ENCODE measurements around the gene KCNG2.

Gene KCNG2

GRCh38 chr18:79823120-79823519, 25.4 kb downstream of the KCNG2 start:
- no peak for DNase-seq

- no peak for DNase-seq
Measured at GRCh38 chr18:79825913-79826312, 28.2 kb downstream of the KCNG2 start.

- no peak for DNase-seq
Measured at GRCh38 chr18:79826966-79827365, 29.2 kb downstream of the KCNG2 start.

GRCh38 chr18:79828258-79828657, 30.5 kb downstream of the KCNG2 start:
- no peak for DNase-seq

DNA sequence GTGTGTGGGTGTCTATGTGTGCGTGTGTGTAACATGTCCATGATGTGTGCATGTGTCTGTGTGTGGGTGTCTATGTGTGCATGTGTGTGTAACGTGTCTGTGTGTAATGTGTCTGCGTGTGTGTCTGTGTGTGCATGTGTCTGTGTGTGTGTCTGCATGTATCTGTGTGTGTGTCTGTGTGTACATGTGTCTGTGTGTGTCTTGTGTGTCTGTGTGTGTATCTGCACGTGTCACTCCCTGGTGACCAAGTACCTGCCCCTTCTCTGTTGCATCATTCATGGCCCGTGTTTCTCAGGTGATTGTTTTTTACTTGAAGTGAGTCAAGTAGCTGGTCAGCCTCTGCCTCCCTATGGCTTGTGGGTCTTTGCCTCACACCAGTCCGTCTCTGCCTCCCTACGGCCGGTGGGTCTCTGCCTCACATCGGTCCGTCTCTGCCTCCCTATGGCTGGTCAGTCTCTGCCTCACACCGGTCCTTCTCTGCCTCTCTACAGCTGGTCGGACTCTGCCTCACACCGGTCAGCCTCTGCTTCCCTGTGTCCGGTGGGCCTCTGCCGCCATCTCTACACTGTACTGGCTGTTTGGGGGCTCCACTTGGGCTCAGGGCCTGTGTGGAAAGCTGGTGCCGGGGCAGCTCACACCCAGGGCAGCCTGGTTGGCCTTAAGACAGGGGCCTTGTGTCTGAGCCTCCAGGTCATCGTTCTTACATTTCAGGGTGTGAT, 31.6 kb downstream of the KCNG2 start:
- DNase-seq, result no peak

GRCh38 chr18:79832169-79832568, 34.4 kb downstream of the KCNG2 start:
- DNase-seq, result no peak

DNA sequence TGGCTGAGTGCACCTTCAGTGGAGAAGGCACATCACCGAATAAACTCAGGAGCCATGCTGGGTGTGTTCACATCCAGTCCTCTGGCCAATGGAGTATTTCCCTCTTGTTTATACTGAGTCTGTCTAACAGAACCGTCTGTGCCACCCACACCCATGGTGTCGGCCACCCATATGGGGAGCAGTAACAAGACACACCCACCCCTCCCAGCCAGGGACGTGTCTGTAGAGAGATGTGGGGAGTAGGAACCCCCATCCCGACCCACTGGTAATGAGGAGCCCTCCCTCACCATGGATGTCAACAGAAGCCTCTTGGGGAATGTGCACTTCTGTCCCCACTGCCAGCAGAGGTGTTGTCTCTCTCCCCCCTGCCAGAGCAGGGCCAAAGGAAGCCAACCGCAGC, 37.1 kb downstream of the KCNG2 start:
- DNase-seq, result no peak

- no peak for DNase-seq
Measured at GRCh38 chr18:79841936-79842335, 44.2 kb downstream of the KCNG2 start.

- DNase-seq, result no peak
Measured at GRCh38 chr18:79844999-79845563, 47.3 kb downstream of the KCNG2 start.

DNA sequence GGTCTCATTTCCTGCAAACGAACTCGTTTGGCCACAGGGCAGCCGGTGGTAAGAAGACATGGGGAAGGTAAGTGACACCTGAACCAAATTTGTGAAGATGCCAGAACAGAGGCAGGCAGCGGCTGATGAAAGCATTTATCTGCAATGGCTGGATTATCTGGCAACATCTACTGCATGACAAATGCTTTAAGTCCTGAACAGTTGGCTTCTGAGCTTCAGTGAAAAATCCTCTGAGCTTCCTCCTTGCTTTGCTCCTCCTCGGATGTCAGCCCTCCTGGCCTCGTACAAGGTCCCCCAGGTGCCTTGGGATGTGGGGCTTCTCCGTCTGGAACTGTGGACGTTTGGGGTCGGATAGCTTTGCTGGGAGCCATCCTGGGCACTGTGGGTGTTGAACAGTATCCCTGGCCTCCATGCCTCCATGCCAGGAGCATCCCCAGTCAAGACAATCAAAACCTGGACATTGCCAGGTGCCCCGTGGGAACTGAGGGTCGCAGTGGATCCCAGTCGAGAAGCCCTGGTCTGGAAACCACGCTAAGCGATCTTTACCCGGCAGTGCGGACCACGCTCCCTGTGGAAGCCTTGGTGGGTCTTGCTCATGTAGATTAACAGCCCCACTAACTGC, 49.3 kb downstream of the KCNG2 start:
- no peak for DNase-seq

GRCh38 chr18:79847606-79848293, 50.0 kb downstream of the KCNG2 start:
- DNase-seq, result no peak

DNA sequence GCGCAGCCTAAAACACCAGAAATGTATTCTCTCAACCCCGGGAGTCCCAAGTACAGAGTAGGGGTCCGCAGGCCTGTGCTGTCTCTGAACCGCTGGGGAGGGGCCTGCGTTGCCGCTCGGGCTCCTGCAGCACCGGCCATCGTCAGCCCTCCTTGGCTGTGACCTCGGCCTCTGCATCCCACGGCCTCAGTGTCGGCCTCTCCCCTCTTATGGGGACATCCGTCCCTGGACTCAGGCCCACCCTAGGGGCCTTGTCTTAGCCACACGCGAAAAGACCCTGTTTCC, 50.5 kb downstream of the KCNG2 start:
- DNase-seq, result no peak

DNA sequence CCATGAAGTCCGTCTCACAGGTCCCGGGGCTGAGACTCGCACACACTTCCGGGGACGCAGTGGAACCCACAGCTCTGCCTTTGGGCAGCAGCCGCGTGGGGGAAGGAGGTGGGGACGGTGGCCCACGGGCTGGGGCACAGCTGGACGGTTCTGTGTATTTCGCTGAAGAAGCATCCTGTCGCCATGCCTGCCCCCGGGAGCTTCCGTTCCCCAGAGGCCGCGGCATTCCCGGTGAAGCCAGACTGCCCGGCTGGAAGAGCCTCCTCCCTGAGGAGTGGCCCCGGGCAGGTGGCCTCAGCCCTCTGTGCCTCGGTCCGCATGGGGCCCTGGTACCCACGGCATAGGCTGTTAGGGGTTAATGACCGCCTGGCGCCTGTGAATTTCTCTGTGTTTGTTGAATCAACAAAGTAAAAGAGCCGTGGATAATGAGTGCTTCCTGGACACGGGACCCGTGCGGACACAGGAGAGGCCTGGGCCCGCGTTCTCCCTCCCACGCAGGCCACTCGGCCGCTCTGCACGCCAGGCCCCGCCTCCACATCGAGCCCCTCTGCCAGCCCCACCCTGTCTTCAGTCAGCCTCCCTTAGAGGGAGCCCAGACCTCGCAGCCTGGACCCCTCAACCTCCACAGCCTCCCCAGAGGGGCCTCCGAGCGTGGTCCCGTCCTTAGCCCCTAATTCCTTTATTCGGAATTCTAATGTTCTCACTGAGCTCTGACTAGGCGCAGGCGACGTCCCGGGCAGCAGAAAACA, 51.0 kb downstream of the KCNG2 start:
- DNase-seq, result no peak

- DNase-seq, result no peak
Measured at GRCh38 chr18:79849328-79850207, 51.8 kb downstream of the KCNG2 start.

GRCh38 chr18:79850731-79851130, 53.0 kb downstream of the KCNG2 start:
- DNase-seq, result no peak

GRCh38 chr18:79851489-79851888, 53.8 kb downstream of the KCNG2 start:
- DNase-seq, result no peak

DNA sequence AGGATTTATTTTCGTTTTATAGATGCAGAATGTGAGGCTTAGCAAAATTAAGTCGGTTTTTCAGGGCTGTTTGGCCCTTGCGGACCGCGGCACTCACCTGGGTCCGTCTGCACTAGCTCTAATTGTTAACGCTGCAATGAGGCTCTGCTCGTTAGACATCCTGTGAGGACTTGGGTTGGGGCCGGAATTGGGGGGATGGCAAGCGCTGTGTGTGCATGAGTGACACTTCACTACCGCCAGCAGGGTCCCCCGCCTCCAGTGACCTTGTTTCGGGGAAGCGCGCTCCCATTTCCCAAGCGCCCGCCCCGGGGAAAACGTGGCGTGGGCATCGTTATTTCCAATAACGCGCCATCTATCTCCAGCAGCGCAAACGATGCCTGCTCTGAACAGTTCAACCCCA, 54.2 kb downstream of the KCNG2 start:
- no peak for DNase-seq

DNA sequence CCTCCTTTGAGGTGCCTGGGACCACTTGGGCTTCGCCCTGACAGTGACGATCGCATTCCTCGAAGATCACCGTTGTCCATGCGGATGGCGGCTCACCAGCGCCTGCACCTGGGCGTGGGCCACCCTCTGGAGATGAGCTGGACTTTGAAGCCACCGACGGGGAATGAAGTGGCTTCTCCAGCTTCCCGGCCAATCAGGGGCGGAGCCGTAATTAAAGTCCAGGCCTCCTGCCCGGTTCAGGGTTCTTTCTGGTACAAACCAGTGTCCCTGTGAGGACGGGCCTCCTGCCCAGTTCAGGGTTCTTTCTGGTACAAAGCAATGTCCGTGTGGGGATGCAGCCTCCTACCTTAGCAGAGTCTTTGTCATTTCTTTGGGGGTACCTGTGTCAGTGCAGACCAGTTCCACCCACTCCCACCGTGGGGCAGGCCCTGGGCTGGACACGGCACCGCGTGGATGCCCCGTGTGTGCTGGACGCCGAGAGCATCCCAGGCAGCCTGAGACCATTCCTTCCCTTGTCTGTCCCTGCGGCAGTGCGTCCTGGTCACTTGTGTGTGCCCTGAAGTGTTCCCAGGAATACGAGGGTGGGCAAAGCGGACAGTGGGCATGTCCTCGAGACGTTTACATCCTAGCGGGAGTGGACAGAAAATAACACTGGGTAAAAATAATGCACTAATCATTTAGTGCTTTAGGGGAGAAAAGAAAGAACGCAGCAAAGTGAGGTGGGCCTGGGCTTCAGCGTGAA, 55.0 kb downstream of the KCNG2 start:
- no peak for DNase-seq

GRCh38 chr18:79853303-79853992, 55.7 kb downstream of the KCNG2 start:
- DNase-seq, result no peak

- DNase-seq, result no peak
Measured at GRCh38 chr18:79853993-79854364, 56.2 kb downstream of the KCNG2 start.

Measured in NCI-H1436 (cell line).